Cardiac muscle cell (in vitro differentiated cells and primary cell): ENCODE data around the gene INO80. TPM values are rescaled to one million over a fixed set of nuclear protein-coding genes. Genes with fewer than 3 reads are reported as not detected.

ENCODE experiments used
- DNase-seq, 2 donors: peaks; one replicate each; pipeline versions ENCODE4 v3.0.0 to v3.0.0-alpha.2; 2010 to 2017; ENCODE audit warnings: low read depth in 1 of 2, low spot score in 1 of 2
- H3K27ac ChIP-seq: fragments of 200-600 bp; sonication (generic); 2 replicates; pipeline ENCODE4 v1.5.1; 2016
- H3K27me3 ChIP-seq: fragments of 200-600 bp; sonication (generic); 2 replicates; pipeline ENCODE4 v1.6.0; 2016; ENCODE audit warnings: control low read depth
- H3K36me3 ChIP-seq: fragments of 200-600 bp; sonication (generic); 2 replicates; pipeline ENCODE4 v1.5.1; 2016; ENCODE audit warnings: control low read depth
- H3K4me1 ChIP-seq: fragments of 200-600 bp; sonication (generic); 2 replicates; pipeline ENCODE4 v1.8.1; 2017; ENCODE audit warnings: low read depth, mild to moderate bottlenecking, mixed run types
- H3K4me3 ChIP-seq: fragments of 200-600 bp; sonication (generic); 2 replicates; pipeline ENCODE4 v1.5.1; 2016; ENCODE audit warnings: mild to moderate bottlenecking
- H3K9me3 ChIP-seq: fragments of 200-600 bp; sonication (generic); 2 replicates; pipeline ENCODE4 v1.5.1; 2017; ENCODE audit warnings: low read depth, mild to moderate bottlenecking, control low read depth
- CTCF ChIP-seq: IDR thresholded peaks from 2 replicates; pipeline ENCODE4 v1.5.1; 2012; ENCODE audit warnings: low read depth, mild to moderate bottlenecking, low read length
- polyA plus RNA-seq: library from polyadenylated mRNA; unstranded; fragments of >200 nt; fragmentation: Nextera tagmentation; extraction: Ambion mirVana; gene quantifications from 2 replicates; pipeline ENCODE4 v1.2.1, GENCODE V29; 2016
- total RNA-seq: library from RNA; depleted of rRNA; stranded (reverse); fragments of >200 nt; gene quantifications from 2 replicates; pipeline ENCODE4 v1.2.3, GENCODE V29; 2016

Gene INO80
- total and polyA plus RNA-seq, 2 experiments from 2014 or later: 6.0 to 14.0 TPM

GRCh38 chr15:41001524-41002214 is 114.4 kb downstream of the INO80 start:
- no peaks in the 10 kb centered on the region for H3K9me3 ChIP-seq
- DNase-seq: no peak
- H3K36me3 ChIP-seq: peaks cover 26% of the 10 kb centered on the region
- H3K27me3 ChIP-seq: no peaks in the 10 kb centered on the region
- H3K4me3 ChIP-seq: no peak overlapping the region
- H3K27ac ChIP-seq: no peak overlapping the region
- TF ChIP-seq CTCF: no peak
- no peaks in the 10 kb centered on the region for H3K4me1 ChIP-seq

GRCh38 chr15:40999190-40999589 is 116.9 kb downstream of the INO80 start:
- Histone ChIP-seq H3K36me3 (peaks cover 35% of the 10 kb centered on the region), H3K9me3 (no peaks in the 10 kb centered on the region), H3K4me1 (no peaks in the 10 kb centered on the region), H3K4me3 (no peak overlapping the region), H3K27me3 (no peaks in the 10 kb centered on the region), H3K27ac (no peak overlapping the region)
- no peak for TF ChIP-seq CTCF
- DNase-seq: no peak

GRCh38 chr15:40995656-40996055 is 120.4 kb downstream of the INO80 start:
- TF ChIP-seq CTCF: no peak
- H3K4me1 ChIP-seq: no peaks in the 10 kb centered on the region
- peaks cover 29% of the 10 kb centered on the region for H3K36me3 ChIP-seq
- no peak overlapping the region for H3K4me3 ChIP-seq
- no peaks in the 10 kb centered on the region for H3K9me3 ChIP-seq
- H3K27ac ChIP-seq: no peak overlapping the region
- H3K27me3 ChIP-seq: no peaks in the 10 kb centered on the region
- DNase-seq: no peak

DNA sequence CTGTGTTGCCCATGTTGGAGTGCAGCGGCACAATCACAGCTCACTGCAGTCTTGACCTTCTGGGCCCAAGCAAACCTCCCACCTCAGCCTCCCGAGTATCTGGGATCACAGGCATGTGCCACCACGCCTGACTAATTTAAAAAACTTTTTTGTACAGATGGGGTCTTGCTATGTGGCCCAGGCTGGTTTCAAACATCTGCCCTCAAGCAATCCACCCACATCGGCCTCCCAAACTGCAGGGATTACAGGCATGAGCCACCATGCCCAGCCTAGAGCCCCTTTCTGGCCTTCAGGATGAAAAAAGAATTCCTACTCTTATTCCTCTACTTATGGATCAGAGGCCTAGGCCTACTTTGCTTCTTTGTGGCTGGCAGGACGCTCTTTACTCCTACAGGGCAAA is 123.3 kb downstream of the INO80 start:
- no peaks in the 10 kb centered on the region for H3K9me3 ChIP-seq
- no peak overlapping the region for H3K27ac ChIP-seq
- no peak for TF ChIP-seq CTCF
- peaks cover 32% of the 10 kb centered on the region for H3K36me3 ChIP-seq
- H3K27me3 ChIP-seq: no peaks in the 10 kb centered on the region
- no peak for DNase-seq
- H3K4me1 ChIP-seq: no peaks in the 10 kb centered on the region
- no peak overlapping the region for H3K4me3 ChIP-seq

GRCh38 chr15:40992241-40992741 is 123.8 kb downstream of the INO80 start:
- peaks cover 34% of the 10 kb centered on the region for H3K36me3 ChIP-seq
- no peaks in the 10 kb centered on the region for H3K4me1 ChIP-seq
- H3K27ac ChIP-seq: no peak overlapping the region
- H3K27me3 ChIP-seq: no peaks in the 10 kb centered on the region
- H3K9me3 ChIP-seq: no peaks in the 10 kb centered on the region
- H3K4me3 ChIP-seq: no peak overlapping the region
- DNase-seq: no peak
- TF ChIP-seq CTCF: no peak
